Endothelial cell (in vitro differentiated cells): ENCODE data around the gene REPIN1. TPM values are rescaled to one million over a fixed set of nuclear protein-coding genes. Genes with fewer than 3 reads are reported as not detected.

ENCODE experiments used
- DNase-seq: peaks from one replicate; pipeline ENCODE4 v3.0.0; 2021; ENCODE audit warnings: low spot score
- H3K27ac Mint-ChIP-seq: one replicate; pipeline ENCODE4 v1.8.0; 2021; ENCODE audit warnings: mixed read lengths, inconsistent platforms; ENCODE audit not compliant: unreplicated experiment
- H3K27me3 Mint-ChIP-seq: one replicate; pipeline ENCODE4 v1.8.0; 2021; ENCODE audit warnings: mild to moderate bottlenecking, moderate library complexity, mixed read lengths, inconsistent platforms; ENCODE audit not compliant: unreplicated experiment
- H3K36me3 Mint-ChIP-seq: one replicate; pipeline ENCODE4 v1.8.0; 2021; ENCODE audit warnings: mild to moderate bottlenecking, low read depth, mixed read lengths, inconsistent platforms; ENCODE audit not compliant: unreplicated experiment
- H3K4me1 Mint-ChIP-seq: one replicate; pipeline ENCODE4 v1.8.0; 2021; ENCODE audit warnings: mild to moderate bottlenecking, mixed read lengths, inconsistent platforms; ENCODE audit not compliant: unreplicated experiment
- H3K4me3 Mint-ChIP-seq: one replicate; pipeline ENCODE4 v1.8.0; 2021; ENCODE audit warnings: mild to moderate bottlenecking, mixed read lengths, inconsistent platforms; ENCODE audit not compliant: unreplicated experiment
- H3K9me3 Mint-ChIP-seq: one replicate; pipeline ENCODE4 v1.8.0; 2021; ENCODE audit warnings: mixed read lengths, inconsistent platforms; ENCODE audit not compliant: unreplicated experiment
- total RNA-seq: library from RNA; stranded (reverse); fragmentation: NEBNext Ultra II Directional; extraction: Animal tissue kit (Norgen Biotek cat#: 25700); gene quantifications from one replicate; pipeline ENCODE4 v1.2.1, GENCODE V29; 2021; ENCODE audit not compliant: unreplicated experiment
- TF ChIP-seq, protein P1 (sequence below): fragments of 200-600 bp; sonication (generic); IDR thresholded peaks from one replicate; pipeline ENCODE4 v1.5.0; 2021; ENCODE audit warnings: antibody characterized with exemption; ENCODE audit not compliant: unreplicated experiment

REPIN1 gene
- total RNA-seq, 1 donor from 2014 or later = 138 TPM

DNA sequence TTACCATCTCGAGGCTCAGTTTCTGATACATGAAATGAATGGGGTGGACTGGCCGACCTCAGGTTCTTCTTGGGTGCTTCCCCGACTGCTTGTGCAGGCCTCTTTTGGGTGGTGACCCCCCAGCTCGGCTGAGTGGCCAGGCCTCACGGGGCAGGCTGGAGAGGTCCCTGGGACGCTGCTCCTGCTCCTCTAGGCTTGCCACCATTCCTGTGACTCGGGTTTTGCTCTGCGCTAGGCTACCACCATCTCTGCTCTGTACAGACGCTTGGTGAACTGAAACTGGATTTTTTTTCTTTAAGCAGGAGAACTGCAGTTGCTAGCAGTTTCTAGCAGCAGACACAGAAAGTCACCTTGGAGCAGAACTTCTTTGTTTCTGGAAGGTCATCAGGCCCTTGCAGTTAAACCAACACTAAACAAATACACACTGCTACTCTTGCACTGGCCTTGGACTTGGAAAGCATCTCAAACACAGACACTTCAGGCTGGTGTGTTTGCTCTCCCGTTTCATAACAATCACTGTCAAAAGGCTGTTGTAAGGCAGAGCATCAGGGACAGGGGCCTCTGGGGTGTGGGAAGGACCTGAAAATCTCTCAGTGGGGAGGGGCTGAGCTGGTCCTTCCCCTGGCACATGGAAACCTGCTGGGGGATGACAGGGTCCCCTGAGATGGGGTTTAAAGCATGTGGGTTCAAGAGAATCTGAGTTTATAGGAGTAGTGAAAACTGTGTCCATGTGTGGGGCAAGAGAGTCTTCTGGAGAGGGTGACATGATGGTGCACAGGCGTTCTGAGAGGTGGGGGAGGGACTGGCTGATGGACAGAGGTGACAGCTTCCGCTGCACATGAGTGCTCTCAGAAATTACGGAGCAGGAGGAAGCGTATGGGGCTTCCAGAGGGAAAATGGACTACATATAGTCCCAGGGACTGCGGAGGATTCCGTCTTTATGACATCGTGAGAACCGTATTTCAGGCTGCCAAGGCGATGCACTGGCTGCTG lies 46.8 kb downstream of the REPIN1 start:
- Mint-ChIP-seq H3K27ac (no peak overlapping the region), H3K36me3 (peaks cover 16% of the 10 kb centered on the region), H3K27me3 (peaks cover 12% of the 10 kb centered on the region), H3K4me1 (peaks cover 12% of the 10 kb centered on the region), H3K4me3 (no peak overlapping the region), H3K9me3 (no peaks in the 10 kb centered on the region)
- TF ChIP-seq, protein P1, sequence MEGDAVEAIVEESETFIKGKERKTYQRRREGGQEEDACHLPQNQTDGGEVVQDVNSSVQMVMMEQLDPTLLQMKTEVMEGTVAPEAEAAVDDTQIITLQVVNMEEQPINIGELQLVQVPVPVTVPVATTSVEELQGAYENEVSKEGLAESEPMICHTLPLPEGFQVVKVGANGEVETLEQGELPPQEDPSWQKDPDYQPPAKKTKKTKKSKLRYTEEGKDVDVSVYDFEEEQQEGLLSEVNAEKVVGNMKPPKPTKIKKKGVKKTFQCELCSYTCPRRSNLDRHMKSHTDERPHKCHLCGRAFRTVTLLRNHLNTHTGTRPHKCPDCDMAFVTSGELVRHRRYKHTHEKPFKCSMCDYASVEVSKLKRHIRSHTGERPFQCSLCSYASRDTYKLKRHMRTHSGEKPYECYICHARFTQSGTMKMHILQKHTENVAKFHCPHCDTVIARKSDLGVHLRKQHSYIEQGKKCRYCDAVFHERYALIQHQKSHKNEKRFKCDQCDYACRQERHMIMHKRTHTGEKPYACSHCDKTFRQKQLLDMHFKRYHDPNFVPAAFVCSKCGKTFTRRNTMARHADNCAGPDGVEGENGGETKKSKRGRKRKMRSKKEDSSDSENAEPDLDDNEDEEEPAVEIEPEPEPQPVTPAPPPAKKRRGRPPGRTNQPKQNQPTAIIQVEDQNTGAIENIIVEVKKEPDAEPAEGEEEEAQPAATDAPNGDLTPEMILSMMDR = no peak
- DNase-seq = no peak

DNA sequence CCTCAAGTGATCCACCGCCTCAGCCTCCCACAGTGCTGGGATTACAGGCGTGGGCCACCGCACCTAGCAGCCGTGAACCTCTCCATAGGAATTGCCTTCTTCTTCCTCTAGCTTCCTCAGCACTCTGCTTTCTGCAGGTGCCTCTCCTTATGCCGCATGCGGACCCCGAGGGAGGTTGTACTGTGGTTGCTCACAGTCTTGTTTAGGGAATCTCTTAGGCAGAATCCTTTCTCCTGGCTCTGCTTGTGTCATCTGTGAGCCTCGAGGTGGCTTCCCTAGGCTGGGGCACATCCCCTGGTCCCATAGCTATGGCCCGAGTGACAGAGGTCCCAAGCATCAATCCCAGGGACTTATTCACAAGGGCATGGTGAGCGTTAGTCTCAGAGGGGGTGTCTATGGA lies 48.6 kb downstream of the REPIN1 start:
- Mint-ChIP-seq H3K27ac (no peak overlapping the region), H3K9me3 (no peaks in the 10 kb centered on the region), H3K4me1 (peaks cover 14% of the 10 kb centered on the region), H3K36me3 (peaks cover 6% of the 10 kb centered on the region), H3K27me3 (peaks cover 10% of the 10 kb centered on the region), H3K4me3 (no peak overlapping the region)
- TF ChIP-seq, protein P1 = no peak
- no peak for DNase-seq

DNA sequence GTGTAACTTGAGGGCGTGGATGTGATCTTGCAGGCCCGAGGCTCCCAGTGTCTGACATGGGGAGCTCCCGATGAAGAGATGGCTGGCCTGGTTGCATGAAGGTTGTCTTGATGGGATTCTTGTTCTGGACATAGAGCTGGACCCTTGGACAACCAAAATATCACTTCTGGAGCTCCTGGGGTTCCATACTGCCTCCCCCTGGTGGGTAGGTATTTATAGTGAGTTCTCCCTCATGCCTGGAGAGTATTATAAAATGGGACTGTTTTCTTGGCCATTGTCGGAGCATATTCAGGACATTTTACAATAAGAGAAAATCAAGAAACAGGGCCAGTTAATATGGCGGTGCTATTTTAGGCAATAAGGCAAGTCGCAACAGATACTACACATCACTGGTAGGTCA lies 49.2 kb downstream of the REPIN1 start:
- no peak for DNase-seq
- peaks cover 4% of the 10 kb centered on the region for H3K36me3 Mint-ChIP-seq
- TF ChIP-seq, protein P1 = no peak
- no peaks in the 10 kb centered on the region for H3K9me3 Mint-ChIP-seq
- H3K4me3 Mint-ChIP-seq = no peak overlapping the region
- peaks cover 16% of the 10 kb centered on the region for H3K4me1 Mint-ChIP-seq
- no peak overlapping the region for H3K27ac Mint-ChIP-seq
- peaks cover 10% of the 10 kb centered on the region for H3K27me3 Mint-ChIP-seq

DNA sequence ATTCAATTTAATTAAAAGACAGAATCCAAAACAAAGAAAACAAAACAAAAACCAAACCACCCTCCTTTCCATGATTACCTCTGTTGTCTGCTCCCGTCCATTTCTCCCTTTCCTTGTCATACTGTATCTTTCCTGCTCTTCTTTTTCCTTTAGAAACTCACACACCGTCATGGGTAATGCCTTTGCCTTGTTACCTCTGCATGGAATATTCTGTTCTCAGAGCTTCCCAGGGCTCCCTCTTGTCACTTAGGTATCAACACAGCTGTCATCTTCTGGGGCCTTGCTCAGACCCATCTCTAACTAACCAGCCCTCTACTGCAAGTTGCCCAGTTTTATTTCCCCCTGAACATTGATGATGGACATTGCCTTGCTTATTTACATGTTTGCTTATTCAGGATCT lies 51.6 kb downstream of the REPIN1 start:
- H3K9me3 Mint-ChIP-seq = no peaks in the 10 kb centered on the region
- no peaks in the 10 kb centered on the region for H3K36me3 Mint-ChIP-seq
- peaks cover 3% of the 10 kb centered on the region for H3K27me3 Mint-ChIP-seq
- H3K27ac Mint-ChIP-seq = no peak overlapping the region
- no peak for DNase-seq
- no peak overlapping the region for H3K4me3 Mint-ChIP-seq
- H3K4me1 Mint-ChIP-seq = peaks cover 11% of the 10 kb centered on the region
- TF ChIP-seq, protein P1 = no peak
